ENCODE data around the gene ADARB2.

The ADARB2 gene

GRCh38 chr10:1346201-1346600 is 391.1 kb downstream of the ADARB2 start:
- Histone ChIP-seq H3K4me3 (replicated peaks; ENCODE audit: insufficient read depth, low read length) (no peak overlapping the region), H3K27me3 (ENCODE audit: insufficient read depth, poor library complexity, severe bottlenecking) (no peaks in the 10 kb centered on the region), H3K27ac (replicated peaks) (no peak overlapping the region)
- TF ChIP-seq GABPA (IDR thresholded peaks at IDR 0.05; ENCODE audit: low read depth) (no peak), SPI1 (IDR thresholded peaks at IDR 0.05; ENCODE audit: borderline replicate concordance, low read depth) (no peak), POLR2AphosphoS5 (IDR thresholded peaks at IDR 0.05; ENCODE audit: low read depth) (no peak)
- TF ChIP-seq, protein P1, sequence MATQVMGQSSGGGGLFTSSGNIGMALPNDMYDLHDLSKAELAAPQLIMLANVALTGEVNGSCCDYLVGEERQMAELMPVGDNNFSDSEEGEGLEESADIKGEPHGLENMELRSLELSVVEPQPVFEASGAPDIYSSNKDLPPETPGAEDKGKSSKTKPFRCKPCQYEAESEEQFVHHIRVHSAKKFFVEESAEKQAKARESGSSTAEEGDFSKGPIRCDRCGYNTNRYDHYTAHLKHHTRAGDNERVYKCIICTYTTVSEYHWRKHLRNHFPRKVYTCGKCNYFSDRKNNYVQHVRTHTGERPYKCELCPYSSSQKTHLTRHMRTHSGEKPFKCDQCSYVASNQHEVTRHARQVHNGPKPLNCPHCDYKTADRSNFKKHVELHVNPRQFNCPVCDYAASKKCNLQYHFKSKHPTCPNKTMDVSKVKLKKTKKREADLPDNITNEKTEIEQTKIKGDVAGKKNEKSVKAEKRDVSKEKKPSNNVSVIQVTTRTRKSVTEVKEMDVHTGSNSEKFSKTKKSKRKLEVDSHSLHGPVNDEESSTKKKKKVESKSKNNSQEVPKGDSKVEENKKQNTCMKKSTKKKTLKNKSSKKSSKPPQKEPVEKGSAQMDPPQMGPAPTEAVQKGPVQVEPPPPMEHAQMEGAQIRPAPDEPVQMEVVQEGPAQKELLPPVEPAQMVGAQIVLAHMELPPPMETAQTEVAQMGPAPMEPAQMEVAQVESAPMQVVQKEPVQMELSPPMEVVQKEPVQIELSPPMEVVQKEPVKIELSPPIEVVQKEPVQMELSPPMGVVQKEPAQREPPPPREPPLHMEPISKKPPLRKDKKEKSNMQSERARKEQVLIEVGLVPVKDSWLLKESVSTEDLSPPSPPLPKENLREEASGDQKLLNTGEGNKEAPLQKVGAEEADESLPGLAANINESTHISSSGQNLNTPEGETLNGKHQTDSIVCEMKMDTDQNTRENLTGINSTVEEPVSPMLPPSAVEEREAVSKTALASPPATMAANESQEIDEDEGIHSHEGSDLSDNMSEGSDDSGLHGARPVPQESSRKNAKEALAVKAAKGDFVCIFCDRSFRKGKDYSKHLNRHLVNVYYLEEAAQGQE (IDR thresholded peaks at IDR 0.05; ENCODE audit: insufficient replicate concordance, low read depth), result no peak
- TF ChIP-seq, protein P2, sequence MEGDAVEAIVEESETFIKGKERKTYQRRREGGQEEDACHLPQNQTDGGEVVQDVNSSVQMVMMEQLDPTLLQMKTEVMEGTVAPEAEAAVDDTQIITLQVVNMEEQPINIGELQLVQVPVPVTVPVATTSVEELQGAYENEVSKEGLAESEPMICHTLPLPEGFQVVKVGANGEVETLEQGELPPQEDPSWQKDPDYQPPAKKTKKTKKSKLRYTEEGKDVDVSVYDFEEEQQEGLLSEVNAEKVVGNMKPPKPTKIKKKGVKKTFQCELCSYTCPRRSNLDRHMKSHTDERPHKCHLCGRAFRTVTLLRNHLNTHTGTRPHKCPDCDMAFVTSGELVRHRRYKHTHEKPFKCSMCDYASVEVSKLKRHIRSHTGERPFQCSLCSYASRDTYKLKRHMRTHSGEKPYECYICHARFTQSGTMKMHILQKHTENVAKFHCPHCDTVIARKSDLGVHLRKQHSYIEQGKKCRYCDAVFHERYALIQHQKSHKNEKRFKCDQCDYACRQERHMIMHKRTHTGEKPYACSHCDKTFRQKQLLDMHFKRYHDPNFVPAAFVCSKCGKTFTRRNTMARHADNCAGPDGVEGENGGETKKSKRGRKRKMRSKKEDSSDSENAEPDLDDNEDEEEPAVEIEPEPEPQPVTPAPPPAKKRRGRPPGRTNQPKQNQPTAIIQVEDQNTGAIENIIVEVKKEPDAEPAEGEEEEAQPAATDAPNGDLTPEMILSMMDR (IDR thresholded peaks at IDR 0.05; ENCODE audit: insufficient read depth, low read length), result no peak
- DNase-seq (ENCODE audit: low read depth in 1 of 2, low spot score in 1 of 2), result no peak

GRCh38 chr10:1345368-1345767 is 392.0 kb downstream of the ADARB2 start:
- Histone ChIP-seq H3K27me3 (ENCODE audit: insufficient read depth, poor library complexity, severe bottlenecking) (no peaks in the 10 kb centered on the region), H3K4me3 (replicated peaks; ENCODE audit: insufficient read depth, low read length) (no peak overlapping the region), H3K27ac (replicated peaks) (no peak overlapping the region)
- TF ChIP-seq GABPA (IDR thresholded peaks at IDR 0.05; ENCODE audit: low read depth) (no peak), SPI1 (IDR thresholded peaks at IDR 0.05; ENCODE audit: borderline replicate concordance, low read depth) (no peak)
- TF ChIP-seq, protein P1 (IDR thresholded peaks at IDR 0.05; ENCODE audit: insufficient replicate concordance, low read depth), result no peak
- TF ChIP-seq, protein P2 (IDR thresholded peaks at IDR 0.05; ENCODE audit: insufficient read depth, low read length), result no peak
- no peak for DNase-seq (ENCODE audit: low read depth in 1 of 2, low spot score in 1 of 2)

- TF ChIP-seq, protein P2 (IDR thresholded peaks at IDR 0.05; ENCODE audit: insufficient read depth, low read length), result no peak
- no peak for TF ChIP-seq SPI1 (IDR thresholded peaks at IDR 0.05; ENCODE audit: borderline replicate concordance, low read depth)
- TF ChIP-seq, protein P1 (IDR thresholded peaks at IDR 0.05; ENCODE audit: insufficient replicate concordance, low read depth), result no peak
- no peak for TF ChIP-seq GABPA (IDR thresholded peaks at IDR 0.05; ENCODE audit: low read depth)
- no peak for TF ChIP-seq POLR2AphosphoS5 (IDR thresholded peaks at IDR 0.05; ENCODE audit: low read depth)
- Histone ChIP-seq H3K27me3 (ENCODE audit: insufficient read depth, poor library complexity, severe bottlenecking) (no peaks in the 10 kb centered on the region), H3K4me3 (replicated peaks; ENCODE audit: insufficient read depth, low read length) (no peak overlapping the region), H3K27ac (replicated peaks) (no peak overlapping the region)
- DNase-seq (ENCODE audit: low read depth in 1 of 2, low spot score in 1 of 2), result no peak
Observed at GRCh38 chr10:1344846-1345245, 392.5 kb downstream of the ADARB2 start.

Measured in HL-60 (cell line).